Right kidney (tissue), 1 donor: ENCODE measurements around the gene PILRA.
A peak's percentile ranks its signal among the peaks of the same experiment; 100 is the strongest.

Source experiments
- DNase-seq: peaks from one replicate; pipeline ENCODE4 v3.0.0-alpha.2; 2016

The PILRA gene

DNA sequence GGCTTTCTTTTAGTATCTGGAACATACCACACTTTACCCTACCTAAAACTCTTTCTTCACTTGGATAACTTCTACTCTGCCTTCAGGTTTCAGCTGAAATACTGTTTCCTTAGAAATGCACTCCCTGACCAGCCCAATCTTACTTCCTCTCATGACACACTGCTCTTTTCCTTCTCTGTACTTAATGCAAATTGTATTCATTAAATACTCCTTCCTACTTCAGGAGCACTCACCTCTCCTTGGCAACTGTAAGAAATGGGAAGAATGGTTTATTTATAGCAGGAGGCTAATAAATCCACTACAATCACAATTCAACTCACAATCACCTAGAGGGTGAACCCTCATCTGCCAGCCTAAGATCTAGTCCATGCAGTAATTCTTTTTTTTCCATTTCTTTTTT is 40.1 kb downstream of the PILRA start:
- DNase-seq, result no peak

DNA sequence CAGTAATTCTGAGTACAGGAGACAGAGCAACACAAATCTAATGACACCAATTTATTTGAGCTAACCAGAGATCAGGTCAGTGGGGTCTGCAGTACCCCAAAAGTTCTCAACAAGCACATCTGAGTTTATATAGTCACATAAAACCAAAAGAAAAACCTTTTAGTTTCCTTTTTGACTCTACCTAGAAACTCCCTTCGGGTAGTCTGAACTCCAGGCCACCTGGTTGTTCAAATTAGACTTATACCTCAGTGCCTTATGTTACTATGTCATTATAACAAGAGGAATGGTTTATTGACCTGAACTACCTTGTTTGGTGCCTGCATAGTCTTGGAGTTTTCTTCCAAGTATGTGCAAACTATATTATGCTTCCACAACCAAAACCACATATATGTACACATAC is 40.6 kb downstream of the PILRA start:
- no peak for DNase-seq

DNA sequence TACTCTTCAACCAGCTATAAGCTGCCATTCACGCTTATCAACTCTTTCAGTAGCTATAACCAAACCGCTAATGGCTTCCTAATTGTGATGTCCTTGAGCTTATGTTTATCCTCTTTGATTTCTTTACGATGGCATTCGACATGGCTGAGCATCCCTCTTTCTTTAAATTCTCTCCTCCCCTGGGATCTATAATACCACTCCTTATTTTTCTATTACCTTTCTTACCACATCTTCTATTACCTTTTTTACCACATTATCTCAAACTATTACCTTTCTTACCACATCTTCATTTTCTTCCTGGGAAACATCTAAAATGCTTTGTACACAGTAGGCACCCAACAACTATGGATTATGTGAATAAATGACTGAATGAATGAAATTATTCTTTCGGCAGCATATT is 42.2 kb downstream of the PILRA start:
- DNase-seq, result no peak

DNA sequence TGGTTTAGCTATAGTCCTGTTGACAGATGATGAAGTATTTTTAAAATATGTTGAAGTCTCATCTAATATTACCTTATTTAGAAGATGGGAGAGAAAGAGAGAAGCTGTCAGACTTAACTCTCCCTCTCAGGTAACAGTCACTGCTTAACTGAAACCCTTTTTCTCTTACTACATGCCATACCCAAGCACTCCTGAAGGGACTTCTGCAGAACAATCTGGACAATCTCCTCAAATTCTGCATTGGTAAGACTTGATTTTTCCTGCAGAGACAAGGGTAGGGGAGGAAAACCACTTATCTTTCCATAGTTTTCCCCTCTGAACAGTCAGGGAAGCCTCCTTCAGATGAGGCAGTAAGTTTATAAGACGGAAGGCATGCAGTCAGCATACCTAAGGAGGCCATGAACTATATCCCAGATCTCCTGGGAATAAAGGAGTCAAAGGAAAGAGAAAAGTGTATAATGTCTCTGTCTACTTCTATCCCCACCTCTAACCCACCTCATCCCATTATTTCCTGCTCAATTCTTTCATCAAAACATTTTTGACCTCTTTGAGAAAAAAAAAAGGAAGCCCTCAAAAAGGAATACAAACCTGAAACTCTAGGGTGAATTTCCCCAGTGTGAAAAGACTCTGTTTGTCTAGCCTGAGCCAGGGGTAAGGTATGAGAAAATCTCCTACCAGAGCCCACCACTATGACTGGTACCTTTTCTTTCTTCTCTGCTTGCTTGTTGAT is 45.8 kb downstream of the PILRA start:
- DNase-seq, result no peak

DNA sequence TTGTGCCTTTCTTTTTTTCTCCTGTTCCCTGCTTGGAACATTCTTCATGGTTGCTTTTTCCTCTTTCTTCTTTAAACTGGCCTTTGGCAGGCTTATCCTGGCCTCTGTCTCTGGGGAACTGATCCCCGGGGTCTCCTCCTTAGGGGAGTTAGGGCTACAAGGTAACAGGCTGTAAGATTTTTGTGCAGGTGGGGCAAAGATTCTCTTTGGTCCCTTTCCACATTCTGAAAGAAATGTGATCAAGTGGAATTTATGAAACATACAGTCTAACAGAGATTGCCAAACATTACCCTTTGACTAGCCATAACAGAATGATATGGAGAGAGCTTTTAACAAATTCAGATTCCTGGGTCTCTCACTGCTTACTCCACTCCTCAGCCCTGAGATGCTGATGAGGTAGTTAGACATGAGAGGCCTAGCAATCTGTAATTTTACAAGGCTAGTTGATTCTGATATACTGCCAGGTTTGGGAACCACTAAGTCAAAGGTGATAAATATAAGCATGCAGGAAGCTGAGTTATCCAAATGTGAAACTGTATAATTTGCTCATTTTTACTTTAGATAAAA is 46.5 kb downstream of the PILRA start:
- DNase-seq, result no peak

DNA sequence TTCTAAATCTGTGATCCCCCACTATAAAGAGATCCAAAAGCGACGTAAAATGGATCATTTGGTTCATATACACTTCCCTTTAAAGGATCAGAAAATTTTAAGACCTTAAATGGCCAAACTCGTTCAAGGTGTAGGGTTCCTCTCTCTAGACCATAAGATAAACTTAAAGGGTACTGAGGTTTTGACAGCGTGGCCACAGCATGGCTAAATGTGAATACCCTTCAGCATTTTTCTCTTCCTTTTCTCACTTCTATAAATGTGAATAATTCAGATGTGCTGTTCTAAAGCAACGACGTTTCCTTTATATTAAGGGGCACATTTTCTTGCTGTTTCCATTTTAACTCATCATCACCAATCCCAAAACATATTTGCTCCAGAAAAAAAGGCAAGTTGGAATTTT is 50.0 kb downstream of the PILRA start:
- DNase-seq, result no peak

DNA sequence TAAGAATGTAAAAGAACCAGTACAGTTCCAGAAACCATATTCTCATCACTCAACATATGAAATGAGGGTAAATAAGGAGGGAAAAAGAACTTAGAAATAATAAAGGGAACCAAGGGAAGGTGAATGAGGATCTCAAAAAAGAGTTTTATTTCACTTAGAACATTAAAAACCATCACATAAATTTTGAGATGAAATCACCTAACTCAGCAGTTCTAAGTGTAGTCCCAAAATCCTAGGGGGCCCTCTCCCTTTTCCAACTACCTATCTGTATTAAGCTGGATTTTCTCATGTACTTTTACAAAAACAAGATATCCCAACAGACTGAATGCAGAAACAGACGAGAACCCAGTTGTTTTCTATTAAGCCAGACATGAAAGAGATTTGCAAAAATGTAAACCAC is 52.1 kb downstream of the PILRA start:
- no peak for DNase-seq

DNA sequence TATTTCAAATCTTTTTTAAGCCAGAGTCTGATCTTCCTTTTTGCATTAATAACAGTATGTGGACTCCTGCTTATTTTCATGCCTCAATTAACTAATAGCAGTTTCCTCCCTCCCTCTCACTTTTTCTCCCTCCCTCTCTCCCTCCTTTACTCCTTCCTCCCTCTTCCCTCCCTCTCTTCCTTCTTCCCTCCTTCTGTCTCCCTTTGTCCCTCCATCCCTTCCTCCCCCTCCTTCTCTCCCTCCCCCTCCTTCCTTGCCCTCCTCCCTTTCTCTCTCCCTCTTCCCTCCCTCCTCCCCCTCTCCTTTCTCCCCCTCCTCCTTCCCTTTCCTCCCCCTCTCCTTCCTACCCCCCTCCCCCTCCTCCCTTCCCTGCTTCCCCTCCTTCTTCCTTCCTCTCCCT is 53.2 kb downstream of the PILRA start:
- DNase-seq, result no peak

DNA sequence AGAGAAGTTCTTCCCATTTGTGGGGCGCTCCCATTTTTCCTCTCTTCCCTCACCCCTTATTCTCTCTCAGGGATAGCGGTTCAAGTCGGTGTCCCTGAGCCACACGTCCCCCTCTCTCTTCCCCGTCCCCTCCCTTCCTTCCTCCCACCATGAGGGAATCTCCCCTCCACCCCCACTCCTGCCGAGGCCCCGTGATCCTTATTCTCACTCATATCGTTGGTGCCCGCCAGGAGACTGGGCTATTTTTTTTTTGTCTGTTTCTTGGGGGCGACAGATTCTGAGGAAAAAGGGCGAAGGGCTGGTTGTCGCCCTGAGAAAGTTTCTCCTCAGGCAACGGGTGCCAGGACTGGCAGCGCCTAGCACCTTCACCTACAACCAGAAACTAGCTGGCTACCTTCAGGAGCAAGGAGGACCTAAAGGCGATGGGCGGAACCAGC is 54.5 kb downstream of the PILRA start:
- DNase-seq, result no peak

DNA sequence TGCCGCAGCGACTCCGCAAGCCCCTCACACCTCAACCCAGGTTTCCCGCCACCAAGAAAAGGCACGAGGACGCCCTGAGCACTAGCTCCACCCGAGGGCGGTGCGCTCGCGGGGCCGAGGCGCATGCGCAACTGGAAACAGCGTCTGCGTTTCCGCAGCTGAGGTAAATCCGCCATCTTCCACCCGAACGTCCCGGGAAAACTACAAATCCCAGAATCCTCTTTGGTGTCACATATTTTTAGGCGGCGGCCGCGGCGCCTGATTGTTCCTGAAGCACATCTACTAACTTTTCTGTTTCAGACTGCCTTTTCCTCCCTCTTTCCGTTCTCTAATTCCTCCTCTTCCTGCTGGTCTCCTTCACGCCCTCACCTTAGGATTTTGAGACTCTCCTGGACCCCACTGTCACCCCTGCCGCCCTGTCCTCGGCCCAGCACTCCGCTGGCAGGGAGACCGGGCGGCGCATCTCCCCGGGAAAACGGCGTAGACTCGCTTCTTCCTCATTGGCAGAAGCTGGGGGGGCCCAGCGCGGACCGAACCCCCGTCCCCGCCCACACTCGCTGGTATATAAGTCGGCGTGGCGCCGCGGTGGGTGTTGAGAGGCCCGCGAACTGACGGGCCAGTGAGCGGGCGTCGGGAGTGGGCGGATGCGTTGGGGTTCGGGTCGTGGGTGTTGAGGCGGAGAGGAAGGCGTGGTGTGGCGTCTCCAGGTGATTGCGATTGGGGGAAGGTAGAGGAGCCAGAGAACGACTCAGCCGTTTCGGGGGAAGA is 55.1 kb downstream of the PILRA start, which contains the start of gene ZCWPW1:
TSS of gene ZCWPW1 (minus strand) at position 505 of the 768 bp plus-strand sequence. CDS start 8,054 bp downstream, outside the sequence.
- DNase-seq, result peak; percentile 99

DNA sequence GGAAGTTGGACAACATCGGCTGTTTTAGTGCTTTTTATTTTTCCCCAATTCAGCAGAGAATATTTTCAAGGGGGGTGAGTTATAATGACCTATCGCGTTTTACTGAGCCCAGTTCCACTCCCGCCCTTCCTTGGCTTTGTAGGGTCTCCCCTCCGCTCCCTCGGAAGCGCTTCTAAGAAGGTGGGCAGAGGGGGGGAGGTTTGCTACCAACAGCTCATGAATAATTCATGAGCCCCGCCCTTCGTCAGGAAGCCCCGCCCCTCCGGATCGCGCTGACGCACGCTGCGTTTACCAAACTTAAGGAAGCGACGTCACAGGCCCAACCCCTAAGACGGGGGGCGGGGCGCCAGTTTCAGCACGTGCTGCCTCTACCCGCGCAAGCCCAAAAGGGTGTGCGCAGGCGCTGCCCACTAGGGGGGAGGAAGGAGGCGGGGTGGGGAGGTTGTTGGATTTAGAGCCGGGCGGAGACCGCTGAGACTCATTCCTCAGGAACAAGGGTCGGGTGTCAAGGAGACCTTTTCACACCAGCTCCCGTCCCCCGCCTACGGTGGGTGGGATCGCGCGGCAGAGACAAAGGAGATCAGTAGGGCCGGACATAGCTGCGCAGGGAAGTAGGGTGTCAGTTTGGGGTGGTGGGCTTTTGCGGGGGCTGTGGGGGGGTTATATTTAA is 55.8 kb downstream of the PILRA start:
- DNase-seq, result peak; percentile 94

DNA sequence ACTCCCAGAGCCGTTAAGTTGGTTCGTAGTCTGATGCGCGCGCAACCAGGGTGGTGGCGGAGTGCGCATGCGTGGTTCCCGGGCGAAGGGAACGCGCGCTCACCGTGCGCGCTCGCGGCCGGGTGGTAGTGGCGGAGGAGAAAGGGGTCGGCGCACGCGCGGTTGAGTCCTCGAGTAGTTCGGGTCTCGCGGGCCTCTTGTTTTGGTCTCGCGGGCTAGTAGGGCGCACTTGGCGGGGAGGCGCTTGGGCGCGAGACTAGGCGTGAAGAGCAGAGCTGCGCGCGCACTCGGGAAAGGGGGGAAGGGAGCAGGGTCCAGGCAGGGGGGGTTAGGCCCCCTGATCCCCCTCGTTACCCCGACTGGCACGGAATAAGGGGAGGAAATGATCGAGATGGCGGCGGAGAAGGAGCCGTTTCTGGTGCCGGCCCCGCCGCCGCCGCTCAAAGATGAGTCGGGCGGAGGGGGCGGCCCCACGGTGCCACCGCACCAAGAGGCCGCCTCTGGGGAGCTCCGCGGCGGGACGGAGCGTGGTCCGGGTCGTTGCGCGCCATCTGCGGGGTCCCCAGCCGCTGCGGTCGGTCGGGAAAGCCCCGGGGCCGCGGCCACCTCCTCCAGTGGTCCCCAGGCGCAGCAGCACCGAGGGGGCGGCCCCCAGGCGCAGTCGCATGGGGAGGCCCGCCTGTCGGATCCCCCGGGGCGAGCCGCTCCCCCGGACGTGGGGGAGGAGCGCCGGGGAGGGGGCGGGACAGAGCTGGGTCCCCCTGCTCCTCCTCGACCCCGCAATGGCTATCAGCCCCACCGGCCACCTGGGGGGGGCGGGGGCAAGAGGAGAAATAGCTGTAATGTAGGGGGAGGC is 56.6 kb downstream of the PILRA start, which contains the start of gene MEPCE:
TSS of gene MEPCE (plus strand) at position 195 of the 856 bp plus-strand sequence. CDS start at position 383, 188 bp downstream.
- peak; percentile 97 for DNase-seq

DNA sequence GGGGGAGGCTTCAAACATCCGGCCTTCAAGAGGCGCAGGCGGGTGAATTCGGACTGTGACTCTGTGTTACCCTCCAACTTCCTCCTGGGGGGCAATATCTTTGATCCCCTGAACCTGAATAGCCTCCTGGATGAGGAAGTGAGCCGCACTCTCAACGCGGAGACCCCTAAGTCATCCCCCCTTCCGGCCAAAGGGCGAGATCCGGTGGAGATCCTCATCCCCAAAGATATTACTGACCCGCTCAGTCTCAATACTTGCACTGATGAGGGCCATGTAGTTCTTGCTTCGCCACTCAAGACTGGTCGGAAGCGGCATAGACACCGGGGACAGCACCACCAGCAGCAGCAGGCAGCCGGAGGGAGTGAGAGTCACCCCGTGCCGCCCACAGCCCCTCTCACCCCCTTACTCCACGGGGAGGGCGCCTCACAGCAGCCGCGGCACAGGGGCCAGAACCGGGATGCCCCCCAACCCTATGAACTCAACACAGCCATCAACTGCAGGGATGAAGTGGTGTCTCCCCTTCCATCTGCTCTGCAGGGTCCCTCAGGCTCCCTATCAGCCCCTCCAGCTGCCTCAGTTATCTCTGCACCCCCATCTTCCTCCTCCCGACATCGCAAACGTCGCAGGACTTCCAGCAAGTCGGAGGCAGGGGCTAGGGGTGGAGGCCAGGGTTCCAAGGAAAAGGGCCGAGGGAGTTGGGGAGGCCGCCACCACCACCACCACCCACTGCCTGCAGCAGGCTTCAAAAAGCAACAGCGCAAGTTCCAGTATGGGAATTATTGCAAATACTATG is 57.4 kb downstream of the PILRA start:
- peak; percentile 39 for DNase-seq

DNA sequence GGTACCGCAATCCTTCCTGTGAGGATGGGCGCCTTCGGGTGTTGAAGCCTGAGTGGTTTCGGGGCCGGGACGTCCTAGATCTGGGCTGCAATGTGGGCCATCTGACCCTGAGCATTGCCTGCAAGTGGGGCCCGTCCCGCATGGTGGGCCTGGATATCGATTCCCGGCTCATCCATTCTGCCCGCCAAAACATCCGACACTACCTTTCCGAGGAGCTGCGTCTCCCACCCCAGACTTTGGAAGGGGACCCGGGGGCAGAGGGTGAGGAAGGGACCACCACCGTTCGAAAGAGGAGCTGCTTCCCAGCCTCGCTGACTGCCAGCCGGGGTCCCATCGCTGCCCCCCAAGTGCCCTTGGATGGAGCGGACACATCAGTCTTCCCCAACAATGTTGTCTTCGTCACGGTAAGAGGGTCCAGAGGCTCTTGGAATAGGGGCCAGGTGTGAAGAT is 58.0 kb downstream of the PILRA start:
- no peak for DNase-seq

DNA sequence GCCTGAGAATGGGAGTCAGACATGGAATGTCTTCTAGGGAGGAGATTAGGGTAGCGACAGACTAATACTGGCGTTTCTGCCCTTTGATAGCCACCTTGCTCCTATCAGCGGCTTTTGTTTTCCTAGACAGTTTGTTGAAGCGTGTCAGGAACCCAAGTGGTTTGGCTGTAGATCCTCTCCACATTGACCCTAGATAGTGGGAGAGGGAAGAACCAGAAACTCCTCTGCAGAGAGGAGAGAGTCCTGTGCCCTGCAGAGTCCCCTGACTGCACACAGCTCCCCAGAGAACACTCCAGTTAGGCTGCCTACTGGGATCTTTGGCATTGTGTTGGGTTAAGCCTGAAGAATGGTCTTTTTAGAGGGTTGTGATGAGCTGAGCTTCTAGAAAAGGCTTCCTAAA is 58.8 kb downstream of the PILRA start:
- DNase-seq, result no peak

DNA sequence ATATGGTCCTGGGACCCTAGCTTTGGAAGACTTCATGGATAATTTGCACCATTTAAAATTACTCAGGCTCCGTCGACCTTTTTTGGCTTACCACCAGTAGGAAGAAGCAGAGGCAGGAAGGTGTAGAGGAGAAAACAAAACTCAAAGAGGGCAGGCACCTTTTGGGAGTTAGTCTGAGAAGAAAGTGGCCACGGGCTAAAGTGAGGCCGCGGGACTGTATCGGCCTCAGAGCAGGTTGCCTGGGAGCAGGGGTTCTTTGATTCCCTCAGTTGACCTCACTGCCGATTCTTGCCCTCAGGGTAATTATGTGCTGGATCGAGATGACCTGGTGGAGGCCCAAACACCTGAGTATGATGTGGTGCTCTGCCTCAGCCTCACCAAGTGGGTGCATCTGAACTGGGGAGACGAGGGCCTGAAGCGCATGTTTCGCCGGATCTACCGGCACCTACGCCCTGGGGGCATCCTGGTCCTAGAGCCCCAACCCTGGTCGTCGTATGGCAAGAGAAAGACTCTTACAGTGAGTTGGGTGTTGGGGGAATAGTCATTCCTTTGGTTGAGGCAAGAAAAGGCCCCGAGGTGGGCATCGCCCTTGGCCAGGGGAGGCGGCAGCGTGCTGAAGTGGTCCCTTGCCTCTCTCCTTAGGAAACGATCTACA is 59.5 kb downstream of the PILRA start:
- DNase-seq, result no peak

DNA sequence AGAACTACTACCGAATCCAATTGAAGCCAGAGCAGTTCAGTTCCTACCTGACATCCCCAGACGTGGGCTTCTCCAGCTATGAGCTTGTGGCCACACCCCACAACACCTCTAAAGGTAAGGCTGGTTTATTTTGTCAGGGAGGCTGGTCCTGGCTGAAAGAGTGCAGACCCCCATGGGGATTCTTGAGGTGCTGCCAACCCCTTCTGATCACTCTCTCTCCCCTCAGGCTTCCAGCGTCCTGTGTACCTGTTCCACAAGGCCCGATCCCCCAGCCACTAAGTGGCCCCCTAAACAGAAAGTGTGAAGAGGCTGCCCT is 59.9 kb downstream of the PILRA start:
- DNase-seq, result no peak

DNA sequence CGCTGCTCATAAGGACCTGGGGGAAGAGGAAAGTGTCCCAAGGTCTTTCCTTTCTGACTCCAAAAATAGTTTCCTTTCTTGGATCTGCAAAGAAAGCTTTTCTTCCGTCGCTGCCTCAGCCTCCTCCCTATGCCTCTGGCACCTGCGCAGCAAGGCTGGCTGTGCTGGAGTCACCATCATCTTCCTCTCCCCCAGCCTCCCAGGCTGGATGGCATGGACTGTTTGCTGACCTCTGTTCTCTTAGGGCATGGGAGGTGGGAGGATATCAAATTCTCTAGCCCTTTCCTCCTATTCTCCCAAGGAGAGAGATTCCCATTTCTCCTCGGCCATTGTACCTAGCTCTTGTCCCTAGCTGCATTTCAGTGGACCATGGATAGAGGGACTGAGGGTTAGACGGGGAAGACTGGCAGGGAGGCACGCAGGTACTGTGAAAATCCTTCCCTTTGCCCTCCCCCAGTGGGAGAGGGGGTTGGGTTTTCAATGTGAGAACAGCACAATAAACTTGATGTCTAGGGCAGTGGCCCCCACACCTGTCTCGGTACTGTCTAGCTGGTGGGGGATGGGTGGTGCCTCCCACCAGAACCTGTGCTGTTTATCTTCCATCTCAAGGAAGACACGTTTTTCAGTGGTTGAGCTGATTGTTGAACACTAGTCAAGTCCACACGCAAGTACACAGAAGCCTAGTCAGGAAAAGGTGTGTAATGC is 60.5 kb downstream of the PILRA start:
- no peak for DNase-seq

DNA sequence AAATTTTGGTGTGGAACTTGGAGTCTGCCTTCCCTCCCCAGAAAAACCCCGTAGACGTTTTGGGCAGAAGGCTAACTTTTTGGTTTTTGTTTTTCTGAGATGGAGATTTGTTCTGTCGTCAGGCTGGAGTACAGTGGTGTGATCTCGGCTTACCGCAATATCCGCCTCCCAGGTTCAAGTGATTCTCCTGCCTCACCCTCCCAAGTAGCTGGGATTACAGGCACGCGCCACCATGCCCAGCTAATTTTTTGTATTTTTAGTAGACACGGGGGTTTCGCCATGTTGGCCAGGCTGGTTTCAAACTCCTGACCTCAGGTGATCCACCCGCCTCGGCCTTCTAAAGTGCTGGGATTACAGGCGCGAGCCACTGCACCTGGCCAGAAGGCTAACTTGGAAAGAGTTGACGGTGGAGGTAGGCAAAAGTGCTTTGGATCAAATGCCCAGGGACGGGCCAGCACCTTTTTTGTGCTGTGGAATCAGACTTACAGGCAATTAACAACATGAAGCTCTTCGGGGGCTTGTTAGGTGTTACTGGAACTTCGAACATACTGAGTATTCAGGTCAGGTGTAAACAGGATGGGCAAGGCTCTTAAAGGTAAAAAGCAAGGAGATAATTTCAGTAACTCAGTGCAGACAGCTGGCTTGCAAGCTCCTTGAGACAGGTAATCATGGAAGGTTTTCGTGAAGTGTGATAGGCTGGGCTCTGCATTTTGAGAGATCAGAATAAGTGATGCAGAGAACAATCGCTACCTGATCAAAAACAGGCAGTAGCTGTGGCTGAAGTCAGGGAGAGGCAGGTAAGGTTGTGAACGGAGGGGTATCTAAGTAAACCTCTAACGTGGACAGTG is 61.2 kb downstream of the PILRA start:
- no peak for DNase-seq
